Astrocyte of the cerebellum (primary cell): ENCODE measurements around the gene RNGTT.
"Not testable (repeated sequence)": the region's sequence is repeated elsewhere in the genome, so short reads cannot be mapped to it uniquely, and the experiment has no call there.

Experiments
- DNase-seq: peaks from one replicate; pipeline ENCODE4 v3.0.0-alpha.2; 2011; ENCODE audit warnings: low read depth
- H3K4me3 ChIP-seq: 2 replicates; pipeline ENCODE4 v1.5.1; 2011; ENCODE audit warnings: mild to moderate bottlenecking, low read depth, low read length, moderate library complexity
- CTCF ChIP-seq: IDR thresholded peaks from 2 replicates; pipeline ENCODE4 v1.5.1; 2012; ENCODE audit warnings: low read length, low read depth, moderate library complexity, mild to moderate bottlenecking; ENCODE audit errors: missing control alignments
- in situ Hi-C: cut with HindIII; loops from 2 replicates; pipeline ENCODE4 v1.10.0; 2017; ENCODE audit warnings: low sequenced_read_pairs

The RNGTT gene

GRCh38 chr6:88953550-88954386 lies 9.7 kb downstream of the RNGTT start:
- DNase-seq = no peak
- TF ChIP-seq CTCF = no peak
- H3K4me3 ChIP-seq = no peak overlapping the region
- in situ Hi-C loops = no loop called here

GRCh38 chr6:88952065-88952704 lies 11.2 kb downstream of the RNGTT start:
- no peak for DNase-seq
- in situ Hi-C loops = no loop called here
- no peak for TF ChIP-seq CTCF
- H3K4me3 ChIP-seq = no peak overlapping the region

- no peak overlapping the region for H3K4me3 ChIP-seq
- in situ Hi-C loops = no loop called here
- no peak for TF ChIP-seq CTCF
- DNase-seq = no peak
Observed at GRCh38 chr6:88945415-88946008, 17.9 kb downstream of the RNGTT start.

GRCh38 chr6:88933521-88933920 lies 29.9 kb downstream of the RNGTT start:
- no peak overlapping the region for H3K4me3 ChIP-seq
- in situ Hi-C loops = no loop called here
- DNase-seq = no peak
- no peak for TF ChIP-seq CTCF

GRCh38 chr6:88932019-88932418 lies 31.4 kb downstream of the RNGTT start:
- in situ Hi-C loops, DNase-seq, H3K4me3 ChIP-seq: not testable (repeated sequence)

GRCh38 chr6:88922775-88923548 lies 40.5 kb downstream of the RNGTT start:
- no peak overlapping the region for H3K4me3 ChIP-seq
- TF ChIP-seq CTCF = no peak
- in situ Hi-C loops = no loop called here
- DNase-seq = no peak

- no peak for TF ChIP-seq CTCF
- DNase-seq = no peak
- in situ Hi-C loops = no loop called here
- no peak overlapping the region for H3K4me3 ChIP-seq
Observed at GRCh38 chr6:88921734-88922133, 41.7 kb downstream of the RNGTT start.
